ENCODE measurements around the gene PLA2G2F. TPM values are rescaled to one million over a fixed set of nuclear protein-coding genes. Genes with fewer than 3 reads are reported as not detected.

PLA2G2F gene
- total and polyA plus RNA-seq, 2 donors (not counting 3 experiments of a cell fraction or from before 2014, with no cell fraction given) = not detected

DNA sequence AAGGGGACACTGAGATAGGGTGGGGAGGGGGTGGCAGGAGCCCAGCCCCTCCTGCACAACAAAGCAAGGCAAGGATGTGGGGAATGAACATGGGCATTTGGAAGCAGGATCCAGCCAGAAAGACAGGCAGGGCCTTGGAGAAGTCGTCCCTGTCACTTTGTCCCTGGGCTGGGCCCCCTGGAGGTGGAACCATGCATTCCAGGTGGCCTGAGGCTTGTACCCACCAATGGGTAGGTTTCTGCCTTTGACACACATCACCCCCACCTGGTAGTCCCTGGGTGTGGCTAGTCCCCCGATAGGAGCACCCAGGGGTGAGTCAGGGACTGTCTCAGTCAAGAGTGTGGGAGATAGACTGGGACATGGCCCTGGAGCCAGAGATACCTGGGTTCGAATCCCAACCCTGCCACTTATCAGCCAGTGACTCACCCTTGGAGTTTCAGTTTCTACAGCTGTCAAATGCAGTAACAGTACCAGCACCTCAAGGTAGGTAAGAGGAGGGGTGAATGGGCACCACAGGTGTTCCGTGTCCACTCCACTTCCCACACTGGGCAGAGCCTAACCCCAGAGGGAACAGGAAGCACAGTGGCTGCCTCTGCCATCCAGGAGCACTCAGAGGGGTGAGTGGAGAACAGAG, 29.8 kb upstream of the PLA2G2F start:
- no peak overlapping the region for H3K4me3 ChIP-seq (replicated peaks in 1 of 3; ENCODE audit: insufficient read depth in 1 of 3, low read depth in 1 of 3, low read length in 3 of 3)
- dilution Hi-C loops (cut with MboI; ENCODE audit: extremely low pct_ligation_motif_present, low sequenced_read_pairs) (no loop called here), intact Hi-C loops (cut with micrococcal nuclease) (no loop called here)
- H2AFZ ChIP-seq (ENCODE audit: low read depth, low read length) = no peak overlapping the region
- H3K36me3 ChIP-seq (ENCODE audit: control insufficient read depth in 2 of 2, extremely low read depth in 1 of 2, insufficient read depth in 2 of 2, low read length in 2 of 2) = no peaks in the 10 kb centered on the region
- H3K4me1 ChIP-seq (ENCODE audit: control insufficient read depth, extremely low read depth, insufficient read depth, low read length) = peaks cover 14% of the 10 kb centered on the region
- no peaks in the 10 kb centered on the region for H3K9me3 ChIP-seq (replicated peaks; ENCODE audit: control insufficient read depth, insufficient read depth, low read length)
- ChIA-PET POLR2A (no interaction called here), CTCF (interaction anchor here (0.7 to 1.0 kb wide), 2 partner anchors 10 to 134 kb away, joined by 3 read pairs; no protein-coding TSS in a partner anchor)
- no peak overlapping the region for H3K27ac ChIP-seq (ENCODE audit: insufficient read depth, low read depth, low read length)
- no peaks in the 10 kb centered on the region for H3K79me2 ChIP-seq (ENCODE audit: control insufficient read depth, insufficient read depth, low read length)
- H4K20me1 ChIP-seq (replicated peaks; ENCODE audit: control insufficient read depth, extremely low read depth, insufficient read depth, low read length) = no peaks in the 10 kb centered on the region
- H3K9me1 ChIP-seq (replicated peaks; ENCODE audit: control insufficient read depth, extremely low read depth, insufficient read depth, low read length) = no peaks in the 10 kb centered on the region
- FAIRE-seq (no peak), DNase-seq (ENCODE audit: low read depth, low spot score) (no peak)
- BruUV-seq (replicated peaks) = no TSS peak
- no peaks in the 10 kb centered on the region for H3K27me3 ChIP-seq (ENCODE audit: control insufficient read depth in 2 of 2, insufficient read depth in 2 of 2, low read length in 2 of 2)
- TF ChIP-seq FOS (IDR thresholded peaks at IDR 0.05; ENCODE audit: borderline replicate concordance, insufficient read depth, low read length) = no peak
- TF ChIP-seq, protein P1, sequence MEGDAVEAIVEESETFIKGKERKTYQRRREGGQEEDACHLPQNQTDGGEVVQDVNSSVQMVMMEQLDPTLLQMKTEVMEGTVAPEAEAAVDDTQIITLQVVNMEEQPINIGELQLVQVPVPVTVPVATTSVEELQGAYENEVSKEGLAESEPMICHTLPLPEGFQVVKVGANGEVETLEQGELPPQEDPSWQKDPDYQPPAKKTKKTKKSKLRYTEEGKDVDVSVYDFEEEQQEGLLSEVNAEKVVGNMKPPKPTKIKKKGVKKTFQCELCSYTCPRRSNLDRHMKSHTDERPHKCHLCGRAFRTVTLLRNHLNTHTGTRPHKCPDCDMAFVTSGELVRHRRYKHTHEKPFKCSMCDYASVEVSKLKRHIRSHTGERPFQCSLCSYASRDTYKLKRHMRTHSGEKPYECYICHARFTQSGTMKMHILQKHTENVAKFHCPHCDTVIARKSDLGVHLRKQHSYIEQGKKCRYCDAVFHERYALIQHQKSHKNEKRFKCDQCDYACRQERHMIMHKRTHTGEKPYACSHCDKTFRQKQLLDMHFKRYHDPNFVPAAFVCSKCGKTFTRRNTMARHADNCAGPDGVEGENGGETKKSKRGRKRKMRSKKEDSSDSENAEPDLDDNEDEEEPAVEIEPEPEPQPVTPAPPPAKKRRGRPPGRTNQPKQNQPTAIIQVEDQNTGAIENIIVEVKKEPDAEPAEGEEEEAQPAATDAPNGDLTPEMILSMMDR (IDR thresholded peaks at IDR 0.05; ENCODE audit: extremely low read depth in 1 of 2, insufficient read depth in 1 of 2, low read depth in 1 of 2, low read length in 2 of 2) = peak in 1 of 2 donors; percentile 8
- no peak overlapping the region for H3K9ac ChIP-seq (replicated peaks; ENCODE audit: extremely low read depth, insufficient read depth, low read length)
- H3K4me2 ChIP-seq (ENCODE audit: insufficient read depth, low read length) = no peak overlapping the region

GRCh38 chr1:20110679-20111078, 28.4 kb upstream of the PLA2G2F start:
- peak overlapping the region; percentile 35 for H2AFZ ChIP-seq (ENCODE audit: low read depth, low read length)
- intact Hi-C loops (cut with micrococcal nuclease) = no loop called here
- H3K4me1 ChIP-seq (ENCODE audit: control insufficient read depth, extremely low read depth, insufficient read depth, low read length) = peaks cover 14% of the 10 kb centered on the region
- POLR2A ChIA-PET = no interaction called here
- FAIRE-seq (peak; percentile 85), DNase-seq (ENCODE audit: low read depth, low spot score) (peak; percentile 71)
- H3K9me1 ChIP-seq (replicated peaks; ENCODE audit: control insufficient read depth, extremely low read depth, insufficient read depth, low read length) = no peaks in the 10 kb centered on the region
- no peaks in the 10 kb centered on the region for H3K9me3 ChIP-seq (replicated peaks; ENCODE audit: control insufficient read depth, insufficient read depth, low read length)
- no peak overlapping the region for H3K9ac ChIP-seq (replicated peaks; ENCODE audit: extremely low read depth, insufficient read depth, low read length)
- no peaks in the 10 kb centered on the region for H3K79me2 ChIP-seq (ENCODE audit: control insufficient read depth, insufficient read depth, low read length)
- H3K4me3 ChIP-seq (replicated peaks in 1 of 3; ENCODE audit: insufficient read depth in 1 of 3, low read depth in 1 of 3, low read length in 3 of 3) = no peak overlapping the region
- no peaks in the 10 kb centered on the region for H3K27me3 ChIP-seq (ENCODE audit: control insufficient read depth in 2 of 2, insufficient read depth in 2 of 2, low read length in 2 of 2)
- H4K20me1 ChIP-seq (replicated peaks; ENCODE audit: control insufficient read depth, extremely low read depth, insufficient read depth, low read length) = no peaks in the 10 kb centered on the region
- TF ChIP-seq POLR2A (IDR thresholded peaks at IDR 0.05; ENCODE audit: low read depth, low read length) = no peak
- TF ChIP-seq EZH2 (IDR thresholded peaks at IDR 0.05; ENCODE audit: borderline replicate concordance, low read depth, low read length, severe bottlenecking) = no peak
- TF ChIP-seq FOS (IDR thresholded peaks at IDR 0.05; ENCODE audit: borderline replicate concordance, insufficient read depth, low read length) = peak; percentile 72
- peak; percentile 91 for TF ChIP-seq GATA2 (IDR thresholded peaks at IDR 0.05; ENCODE audit: insufficient read depth, insufficient read length, low read depth, low read length)
- TF ChIP-seq JUN (IDR thresholded peaks at IDR 0.05; ENCODE audit: borderline replicate concordance, insufficient read depth, insufficient read length, low read depth) = peak; percentile 56
- TF ChIP-seq, protein P2, sequence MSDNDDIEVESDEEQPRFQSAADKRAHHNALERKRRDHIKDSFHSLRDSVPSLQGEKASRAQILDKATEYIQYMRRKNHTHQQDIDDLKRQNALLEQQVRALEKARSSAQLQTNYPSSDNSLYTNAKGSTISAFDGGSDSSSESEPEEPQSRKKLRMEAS (IDR thresholded peaks at IDR 0.05; ENCODE audit: insufficient read depth, insufficient read length) = no peak
- TF ChIP-seq MYC (IDR thresholded peaks at IDR 0.05; ENCODE audit: low read depth, low read length) = no peak
- TF ChIP-seq POLR2AphosphoS5 (IDR thresholded peaks at IDR 0.05; ENCODE audit: insufficient read depth, low read depth, low read length) = peak; percentile 69
- TF ChIP-seq, protein P1 (IDR thresholded peaks at IDR 0.05; ENCODE audit: extremely low read depth in 1 of 2, insufficient read depth in 1 of 2, low read depth in 1 of 2, low read length in 2 of 2) = no peak
- no TSS peak for BruUV-seq (replicated peaks)
- dilution Hi-C loops (cut with MboI; ENCODE audit: extremely low pct_ligation_motif_present, low sequenced_read_pairs) = no loop called here
- peak overlapping the region; percentile 65 for H3K27ac ChIP-seq (ENCODE audit: insufficient read depth, low read depth, low read length)
- CTCF ChIA-PET = interaction anchor here (0.6 to 1.6 kb wide), 12 partner anchors 9 to 395 kb away, joined by 3 to 9 read pairs (median 4); no protein-coding TSS in a partner anchor
- H3K4me2 ChIP-seq (ENCODE audit: insufficient read depth, low read length) = no peak overlapping the region
- H3K36me3 ChIP-seq (ENCODE audit: control insufficient read depth in 2 of 2, extremely low read depth in 1 of 2, insufficient read depth in 2 of 2, low read length in 2 of 2) = no peaks in the 10 kb centered on the region

All from endothelial cell of umbilical vein (primary cell).